ENCODE measurements around the gene SPRED2. TPM values are rescaled to one million over a fixed set of nuclear protein-coding genes. Genes with fewer than 3 reads are reported as not detected.

SPRED2 gene
- total RNA-seq, 2 donors from 2014 or later = 36.9 to 47.8 TPM

DNA sequence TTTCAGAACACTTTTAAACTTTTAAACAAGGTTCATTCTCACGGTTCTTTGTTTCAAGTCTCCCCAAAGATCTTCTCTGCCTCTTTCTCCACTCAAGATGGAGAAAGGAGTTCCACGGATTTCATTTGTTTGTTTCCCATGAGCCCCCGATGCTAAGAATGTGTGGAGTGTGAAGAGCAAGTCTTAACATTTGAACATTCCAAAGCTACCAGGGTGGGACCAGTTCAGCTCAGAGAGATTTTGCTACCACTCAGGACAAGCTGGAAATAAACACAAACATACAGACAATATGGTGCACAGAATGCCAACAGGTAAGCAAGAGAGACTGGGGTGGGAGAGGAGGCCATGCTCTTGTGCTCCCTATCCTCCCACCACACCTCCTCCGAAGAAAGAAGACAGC, 56.7 kb downstream of the SPRED2 start:
- Histone ChIP-seq H3K36me3 (no peaks in the 10 kb centered on the region), H3K27me3 (no peaks in the 10 kb centered on the region), H3K9ac (ENCODE audit: low read depth in 2 of 2, low read length in 2 of 2) (no peak overlapping the region), H3K27ac (no peak overlapping the region), H3K9me3 (no peaks in the 10 kb centered on the region), H3K4me3 (no peak overlapping the region), H3K4me1 (no peaks in the 10 kb centered on the region)
- intact Hi-C loops (cut with DNase I) = no loop called here
- TF ChIP-seq, protein P1, sequence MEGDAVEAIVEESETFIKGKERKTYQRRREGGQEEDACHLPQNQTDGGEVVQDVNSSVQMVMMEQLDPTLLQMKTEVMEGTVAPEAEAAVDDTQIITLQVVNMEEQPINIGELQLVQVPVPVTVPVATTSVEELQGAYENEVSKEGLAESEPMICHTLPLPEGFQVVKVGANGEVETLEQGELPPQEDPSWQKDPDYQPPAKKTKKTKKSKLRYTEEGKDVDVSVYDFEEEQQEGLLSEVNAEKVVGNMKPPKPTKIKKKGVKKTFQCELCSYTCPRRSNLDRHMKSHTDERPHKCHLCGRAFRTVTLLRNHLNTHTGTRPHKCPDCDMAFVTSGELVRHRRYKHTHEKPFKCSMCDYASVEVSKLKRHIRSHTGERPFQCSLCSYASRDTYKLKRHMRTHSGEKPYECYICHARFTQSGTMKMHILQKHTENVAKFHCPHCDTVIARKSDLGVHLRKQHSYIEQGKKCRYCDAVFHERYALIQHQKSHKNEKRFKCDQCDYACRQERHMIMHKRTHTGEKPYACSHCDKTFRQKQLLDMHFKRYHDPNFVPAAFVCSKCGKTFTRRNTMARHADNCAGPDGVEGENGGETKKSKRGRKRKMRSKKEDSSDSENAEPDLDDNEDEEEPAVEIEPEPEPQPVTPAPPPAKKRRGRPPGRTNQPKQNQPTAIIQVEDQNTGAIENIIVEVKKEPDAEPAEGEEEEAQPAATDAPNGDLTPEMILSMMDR (IDR thresholded peaks at IDR 0.05) = no peak
- DNase-seq = no peak

GRCh38 chr2:65374999-65375398, 57.4 kb downstream of the SPRED2 start:
- Histone ChIP-seq H3K4me3 (no peak overlapping the region), H3K27me3 (no peaks in the 10 kb centered on the region), H3K36me3 (no peaks in the 10 kb centered on the region), H3K4me1 (no peaks in the 10 kb centered on the region), H3K9me3 (no peaks in the 10 kb centered on the region), H3K9ac (ENCODE audit: low read depth in 2 of 2, low read length in 2 of 2) (no peak overlapping the region), H3K27ac (no peak overlapping the region)
- TF ChIP-seq, protein P1 (IDR thresholded peaks at IDR 0.05) = no peak
- no peak for DNase-seq
- intact Hi-C loops (cut with DNase I) = no loop called here

GRCh38 chr2:65374575-65374974, 57.8 kb downstream of the SPRED2 start:
- Histone ChIP-seq H3K27ac (no peak overlapping the region), H3K4me1 (no peaks in the 10 kb centered on the region), H3K36me3 (no peaks in the 10 kb centered on the region)

DNA sequence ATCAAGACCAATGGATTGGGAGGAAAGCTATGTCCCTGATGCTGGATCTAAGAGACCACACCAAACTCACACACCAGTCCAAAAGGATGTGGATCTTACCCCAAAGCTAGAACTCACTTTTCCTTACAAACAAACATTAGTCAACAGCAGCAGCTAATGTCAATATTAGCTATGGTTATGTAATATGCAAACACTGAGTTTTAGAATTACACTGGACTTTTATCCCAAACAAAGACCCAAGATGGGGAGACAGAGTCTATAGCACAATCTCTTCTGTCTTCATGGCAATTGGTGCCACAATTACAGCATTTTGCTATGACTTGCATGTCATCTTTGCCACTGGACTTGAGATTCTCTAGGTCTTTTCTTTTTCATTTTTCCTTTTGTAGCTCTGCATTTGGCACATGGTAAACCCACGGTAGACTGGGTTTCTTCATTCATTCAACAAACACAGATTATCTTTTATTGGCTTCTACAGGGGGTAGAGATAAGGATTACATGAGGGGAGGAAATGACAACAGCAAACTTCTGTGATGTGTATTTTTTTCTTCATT, 59.0 kb downstream of the SPRED2 start:
- no peaks in the 10 kb centered on the region for H3K4me1 ChIP-seq
- H3K9ac ChIP-seq (ENCODE audit: low read depth in 2 of 2, low read length in 2 of 2) = no peak overlapping the region
- no peak overlapping the region for H3K27ac ChIP-seq
- no peaks in the 10 kb centered on the region for H3K36me3 ChIP-seq
- TF ChIP-seq, protein P1 (IDR thresholded peaks at IDR 0.05) = no peak
- no peak for DNase-seq
- no peaks in the 10 kb centered on the region for H3K27me3 ChIP-seq
- intact Hi-C loops (cut with DNase I) = no loop called here
- no peak overlapping the region for H3K4me3 ChIP-seq
- no peaks in the 10 kb centered on the region for H3K9me3 ChIP-seq

More at GRCh38 chr2:65374575-65374974, 57.8 kb downstream of the SPRED2 start:
- DNase-seq = no peak
- H3K27me3 ChIP-seq = no peaks in the 10 kb centered on the region
- TF ChIP-seq, protein P1 (IDR thresholded peaks at IDR 0.05) = no peak
- H3K9ac ChIP-seq (ENCODE audit: low read depth in 2 of 2, low read length in 2 of 2) = no peak overlapping the region
- no peak overlapping the region for H3K4me3 ChIP-seq
- intact Hi-C loops (cut with DNase I) = no loop called here
- H3K9me3 ChIP-seq = no peaks in the 10 kb centered on the region

DNA sequence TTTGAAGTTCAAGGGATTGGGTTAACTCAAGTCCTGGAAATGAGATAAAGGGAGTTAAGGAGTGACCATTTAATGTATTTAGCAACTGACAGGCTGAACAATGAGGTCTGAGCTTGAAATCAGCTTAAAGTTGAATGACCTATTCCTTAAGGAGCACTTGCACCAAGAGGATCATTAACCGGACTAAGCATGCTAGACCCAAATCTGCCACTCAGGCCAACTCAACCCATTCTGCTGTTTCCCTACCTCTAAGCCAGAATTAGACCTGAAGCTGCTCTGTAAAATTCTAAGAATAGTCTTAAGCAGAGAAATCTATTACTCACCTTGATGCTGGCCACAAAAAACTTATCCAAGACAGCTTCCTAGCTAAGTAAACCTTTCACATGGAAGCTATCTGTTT, 59.8 kb downstream of the SPRED2 start:
- TF ChIP-seq, protein P1 (IDR thresholded peaks at IDR 0.05) = no peak
- Histone ChIP-seq H3K4me3 (no peak overlapping the region), H3K27me3 (no peaks in the 10 kb centered on the region), H3K27ac (no peak overlapping the region), H3K4me1 (no peaks in the 10 kb centered on the region), H3K9me3 (no peaks in the 10 kb centered on the region), H3K36me3 (no peaks in the 10 kb centered on the region), H3K9ac (ENCODE audit: low read depth in 2 of 2, low read length in 2 of 2) (no peak overlapping the region)
- intact Hi-C loops (cut with DNase I) = no loop called here
- DNase-seq = no peak

All from colonic mucosa (tissue), 4 donors.